ENCODE results near the gene EIF6. TPM values are rescaled to one million over a fixed set of nuclear protein-coding genes. Genes with fewer than 3 reads are reported as not detected.
A peak's percentile ranks its signal among the peaks of the same experiment; 100 is the strongest.

The EIF6 gene
- 78.8 TPM for total RNA-seq
- long read RNA-seq, transcript EIF6-201 (6 exons, 1,252 nt), result minor isoform, 10 of 91 reads
- long read RNA-seq, transcript EIF6-203 (7 exons, 1,289 nt), result major isoform, 74 of 91 reads
- long read RNA-seq, partial matches to known transcripts, result 5 of 91 reads
- long read RNA-seq, other reads (novel, unspliced or antisense), result 2 of 91 reads

GRCh38 chr20:35284267-35284991 is at the start of gene EIF6:
EIF6 (minus strand) TSS chr20:35284772; CDS start chr20:35284487, 285 bp downstream.
- H3K4me1 ChIP-seq, result peaks cover 10% of the 10 kb centered on the region
- no peaks in the 10 kb centered on the region for H3K27me3 ChIP-seq
- H3K27ac ChIP-seq, result peak within 1 kb of the TSS; percentile 81
- peak; percentile 92 for DNase-seq
- peak within 1 kb of the TSS; percentile 85 for H3K4me3 ChIP-seq
- peaks cover 26% of the 10 kb centered on the region for H3K36me3 ChIP-seq
- no peaks in the 10 kb centered on the region for H3K9me3 ChIP-seq
- peak; percentile 94 for ATAC-seq
- TF ChIP-seq CTCF (IDR thresholded peaks at IDR 0.05), result no peak
- intact Hi-C loops (cut with DNase I), result no loop called here

GRCh38 chr20:35333606-35334005 is 49.0 kb upstream of the EIF6 start:
- no peaks in the 10 kb centered on the region for H3K36me3 ChIP-seq
- no peaks in the 10 kb centered on the region for H3K9me3 ChIP-seq
- H3K4me1 ChIP-seq, result peaks cover 6% of the 10 kb centered on the region
- DNase-seq, result no peak
- no peak for TF ChIP-seq CTCF (IDR thresholded peaks at IDR 0.05)
- H3K27me3 ChIP-seq, result no peaks in the 10 kb centered on the region
- H3K4me3 ChIP-seq, result no peak overlapping the region
- intact Hi-C loops (cut with DNase I), result no loop called here
- ATAC-seq, result no peak
- no peak overlapping the region for H3K27ac ChIP-seq

GRCh38 chr20:35332540-35333200 is 48.1 kb upstream of the EIF6 start:
- no peak for ATAC-seq

GRCh38 chr20:35329435-35330139 is 45.0 kb upstream of the EIF6 start:
- ATAC-seq (peak; percentile 77), DNase-seq (no peak)
- Histone ChIP-seq H3K27ac (no peak overlapping the region), H3K27me3 (no peaks in the 10 kb centered on the region), H3K36me3 (no peaks in the 10 kb centered on the region), H3K4me3 (no peak overlapping the region), H3K9me3 (no peaks in the 10 kb centered on the region), H3K4me1 (peaks cover 18% of the 10 kb centered on the region)
- intact Hi-C loops (cut with DNase I), result no loop called here
- TF ChIP-seq CTCF (IDR thresholded peaks at IDR 0.05), result peak; percentile 37

More at GRCh38 chr20:35332540-35333200, 48.1 kb upstream of the EIF6 start:
- H3K27ac ChIP-seq, result no peak overlapping the region
- DNase-seq, result no peak
- H3K27me3 ChIP-seq, result no peaks in the 10 kb centered on the region
- no peaks in the 10 kb centered on the region for H3K9me3 ChIP-seq
- TF ChIP-seq CTCF (IDR thresholded peaks at IDR 0.05), result no peak
- no peak overlapping the region for H3K4me3 ChIP-seq
- intact Hi-C loops (cut with DNase I), result no loop called here
- peaks cover 6% of the 10 kb centered on the region for H3K4me1 ChIP-seq
- H3K36me3 ChIP-seq, result no peaks in the 10 kb centered on the region

GRCh38 chr20:35328689-35329088 is 44.1 kb upstream of the EIF6 start:
- H3K27me3 ChIP-seq, result no peaks in the 10 kb centered on the region

More at GRCh38 chr20:35328689-35329088, 44.1 kb upstream of the EIF6 start:
- TF ChIP-seq CTCF (IDR thresholded peaks at IDR 0.05), result no peak
- DNase-seq, result no peak
- Histone ChIP-seq H3K4me3 (no peak overlapping the region), H3K4me1 (peaks cover 12% of the 10 kb centered on the region), H3K27ac (no peak overlapping the region), H3K9me3 (no peaks in the 10 kb centered on the region), H3K36me3 (no peaks in the 10 kb centered on the region)
- no peak for ATAC-seq
- intact Hi-C loops (cut with DNase I), result no loop called here

Measured in upper lobe of right lung (tissue), 1 donor.